ENCODE measurements around the gene ATP10B. TPM values are rescaled to one million over a fixed set of nuclear protein-coding genes. Genes with fewer than 3 reads are reported as not detected.

The ATP10B gene
- total RNA-seq, 1 experiment from 2014 or later: not detected

GRCh38 chr5:160547872-160548271 lies 304.1 kb downstream of the ATP10B start:
- no peaks in the 10 kb centered on the region for H3K4me1 ChIP-seq (ENCODE audit: control insufficient read depth, insufficient read depth, low read length)
- ATAC-seq (no peak), DNase-seq (ENCODE audit: low read depth, low spot score) (no peak)
- H3K27me3 ChIP-seq (ENCODE audit: control insufficient read depth, insufficient read depth, low read length): no peaks in the 10 kb centered on the region
- H3K27ac ChIP-seq (ENCODE audit: low read length): no peak overlapping the region
- H3K4me3 ChIP-seq (ENCODE audit: low read depth in 2 of 2, low read length in 2 of 2): no peak overlapping the region
- in situ Hi-C loops (cut with HindIII; ENCODE audit: low pct_unique_long_range_greater_than_20kb, low sequenced_read_pairs) (no loop called here), intact Hi-C loops (cut with micrococcal nuclease; ENCODE audit: unreplicated experiment) (no loop called here)
- TF ChIP-seq POLR2AphosphoS5 (IDR thresholded peaks at IDR 0.05; ENCODE audit: low read depth, low read length) (no peak), CTCF (IDR thresholded peaks at IDR 0.05) (no peak), SIN3A (IDR thresholded peaks at IDR 0.05; ENCODE audit: borderline replicate concordance, insufficient read depth, low read depth, low read length) (no peak), REST (IDR thresholded peaks at IDR 0.05; ENCODE audit: insufficient read depth in 1 of 2, low read depth in 2 of 2, low read length in 1 of 2) (no peak), TCF7L2 (IDR thresholded peaks at IDR 0.05; ENCODE audit: low read depth, low read length) (no peak)
- CTCF ChIA-PET: no interaction called here
- H3K36me3 ChIP-seq (ENCODE audit: control insufficient read depth, insufficient read depth, low read length): no peaks in the 10 kb centered on the region
- BruUV-seq (replicated peaks): no TSS peak
- no peaks in the 10 kb centered on the region for H3K9me3 ChIP-seq (ENCODE audit: control insufficient read depth, insufficient read depth, low read depth, low read length)
- POLR2A ChIA-PET: no interaction called here

GRCh38 chr5:160547061-160547460 lies 304.9 kb downstream of the ATP10B start:
- CTCF ChIA-PET: no interaction called here
- ATAC-seq: no peak
- no TSS peak for BruUV-seq (replicated peaks)
- Histone ChIP-seq H3K36me3 (ENCODE audit: control insufficient read depth, insufficient read depth, low read length) (no peaks in the 10 kb centered on the region), H3K4me1 (ENCODE audit: control insufficient read depth, insufficient read depth, low read length) (no peaks in the 10 kb centered on the region), H3K9me3 (ENCODE audit: control insufficient read depth, insufficient read depth, low read depth, low read length) (no peaks in the 10 kb centered on the region), H3K4me3 (ENCODE audit: low read depth in 2 of 2, low read length in 2 of 2) (no peak overlapping the region), H3K27ac (ENCODE audit: low read length) (no peak overlapping the region), H3K27me3 (ENCODE audit: control insufficient read depth, insufficient read depth, low read length) (no peaks in the 10 kb centered on the region)
- no peak for DNase-seq (ENCODE audit: low read depth, low spot score)
- POLR2A ChIA-PET: no interaction called here
- TF ChIP-seq CTCF (IDR thresholded peaks at IDR 0.05) (no peak), POLR2AphosphoS5 (IDR thresholded peaks at IDR 0.05; ENCODE audit: low read depth, low read length) (no peak), SIN3A (IDR thresholded peaks at IDR 0.05; ENCODE audit: borderline replicate concordance, insufficient read depth, low read depth, low read length) (no peak), REST (IDR thresholded peaks at IDR 0.05; ENCODE audit: insufficient read depth in 1 of 2, low read depth in 2 of 2, low read length in 1 of 2) (no peak), TCF7L2 (IDR thresholded peaks at IDR 0.05; ENCODE audit: low read depth, low read length) (no peak)
- in situ Hi-C loops (cut with HindIII; ENCODE audit: low pct_unique_long_range_greater_than_20kb, low sequenced_read_pairs) (no loop called here), intact Hi-C loops (cut with micrococcal nuclease; ENCODE audit: unreplicated experiment) (no loop called here)
